ENCODE data around the gene ARAP2.
"Not testable (repeated sequence)": the region's sequence is repeated elsewhere in the genome, so short reads cannot be mapped to it uniquely, and the experiment has no call there.

ARAP2 gene

GRCh38 chr4:36183665-36184393 is 60.5 kb downstream of the ARAP2 start:
- H3K79me2 ChIP-seq (ENCODE audit: low read length): no peaks in the 10 kb centered on the region
- H2AFZ ChIP-seq (ENCODE audit: low read depth, low read length): no peak overlapping the region
- H3K4me1 ChIP-seq (ENCODE audit: low read length): peaks cover 9% of the 10 kb centered on the region
- no peak overlapping the region for H3K27ac ChIP-seq (ENCODE audit: low read length)
- no peak overlapping the region for H3K4me3 ChIP-seq (ENCODE audit: low read length)
- H3K4me2 ChIP-seq (ENCODE audit: low read length): no peak overlapping the region
- H3K9ac ChIP-seq (ENCODE audit: low read length): no peak overlapping the region
- H4K20me1 ChIP-seq (ENCODE audit: insufficient read depth, low read length): no peaks in the 10 kb centered on the region
- no peaks in the 10 kb centered on the region for H3K27me3 ChIP-seq (ENCODE audit: low read depth, low read length)
- H3K36me3 ChIP-seq (replicated peaks; ENCODE audit: low read depth, low read length): no peaks in the 10 kb centered on the region
- H3K9me3 ChIP-seq (ENCODE audit: insufficient read depth, low read length): no peaks in the 10 kb centered on the region
- TF ChIP-seq CTCF (IDR thresholded peaks at IDR 0.05; ENCODE audit: low read depth, low read length): no peak
- no peak for TF ChIP-seq EZH2phosphoT487 (IDR thresholded peaks at IDR 0.05; ENCODE audit: low read depth)

GRCh38 chr4:36183232-36183631 is 61.1 kb downstream of the ARAP2 start:
- Histone ChIP-seq H3K79me2 (ENCODE audit: low read length) (no peaks in the 10 kb centered on the region), H3K9me3 (ENCODE audit: insufficient read depth, low read length) (no peaks in the 10 kb centered on the region), H3K27me3 (ENCODE audit: low read depth, low read length) (no peaks in the 10 kb centered on the region), H3K36me3 (replicated peaks; ENCODE audit: low read depth, low read length) (no peaks in the 10 kb centered on the region), H3K4me2 (ENCODE audit: low read length) (no peak overlapping the region), H2AFZ (ENCODE audit: low read depth, low read length) (no peak overlapping the region), H3K9ac (ENCODE audit: low read length) (no peak overlapping the region), H3K4me3 (ENCODE audit: low read length) (no peak overlapping the region), H3K4me1 (ENCODE audit: low read length) (peaks cover 9% of the 10 kb centered on the region), H3K27ac (ENCODE audit: low read length) (no peak overlapping the region), H4K20me1 (ENCODE audit: insufficient read depth, low read length) (no peaks in the 10 kb centered on the region)
- no peak for TF ChIP-seq EZH2phosphoT487 (IDR thresholded peaks at IDR 0.05; ENCODE audit: low read depth)
- peak; percentile 5; the same call in 1 of the 2 replicates for TF ChIP-seq CTCF (IDR thresholded peaks at IDR 0.05; ENCODE audit: low read depth, low read length)

- H3K27me3 ChIP-seq (ENCODE audit: low read depth, low read length); H3K4me3 ChIP-seq (ENCODE audit: low read length); H3K4me1 ChIP-seq (ENCODE audit: low read length); H3K4me2 ChIP-seq (ENCODE audit: low read length); H3K27ac ChIP-seq (ENCODE audit: low read length); H4K20me1 ChIP-seq (ENCODE audit: insufficient read depth, low read length); H3K79me2 ChIP-seq (ENCODE audit: low read length); H3K36me3 ChIP-seq (replicated peaks; ENCODE audit: low read depth, low read length); H3K9ac ChIP-seq (ENCODE audit: low read length); H2AFZ ChIP-seq (ENCODE audit: low read depth, low read length); H3K9me3 ChIP-seq (ENCODE audit: insufficient read depth, low read length): not testable (repeated sequence)
These were observed 62.0 kb downstream of the ARAP2 start for GRCh38 chr4:36182315-36182714.

GRCh38 chr4:36180206-36180605 is 64.1 kb downstream of the ARAP2 start:
- Histone ChIP-seq H2AFZ (ENCODE audit: low read depth, low read length) (no peak overlapping the region), H3K4me3 (ENCODE audit: low read length) (no peak overlapping the region), H4K20me1 (ENCODE audit: insufficient read depth, low read length) (no peaks in the 10 kb centered on the region), H3K9me3 (ENCODE audit: insufficient read depth, low read length) (no peaks in the 10 kb centered on the region), H3K9ac (ENCODE audit: low read length) (no peak overlapping the region), H3K79me2 (ENCODE audit: low read length) (no peaks in the 10 kb centered on the region), H3K36me3 (replicated peaks; ENCODE audit: low read depth, low read length) (peaks cover 6% of the 10 kb centered on the region), H3K4me1 (ENCODE audit: low read length) (peaks cover 9% of the 10 kb centered on the region), H3K27me3 (ENCODE audit: low read depth, low read length) (no peaks in the 10 kb centered on the region), H3K27ac (ENCODE audit: low read length) (no peak overlapping the region), H3K4me2 (ENCODE audit: low read length) (no peak overlapping the region)
- TF ChIP-seq EZH2phosphoT487 (IDR thresholded peaks at IDR 0.05; ENCODE audit: low read depth) (no peak), CTCF (IDR thresholded peaks at IDR 0.05; ENCODE audit: low read depth, low read length) (no peak)
